Measurements from ENCODE around the gene ADAMTS18.

The ADAMTS18 gene

GRCh38 chr16:77399066-77399465 is 35.8 kb downstream of the ADAMTS18 start:
- FAIRE-seq = no peak

DNA sequence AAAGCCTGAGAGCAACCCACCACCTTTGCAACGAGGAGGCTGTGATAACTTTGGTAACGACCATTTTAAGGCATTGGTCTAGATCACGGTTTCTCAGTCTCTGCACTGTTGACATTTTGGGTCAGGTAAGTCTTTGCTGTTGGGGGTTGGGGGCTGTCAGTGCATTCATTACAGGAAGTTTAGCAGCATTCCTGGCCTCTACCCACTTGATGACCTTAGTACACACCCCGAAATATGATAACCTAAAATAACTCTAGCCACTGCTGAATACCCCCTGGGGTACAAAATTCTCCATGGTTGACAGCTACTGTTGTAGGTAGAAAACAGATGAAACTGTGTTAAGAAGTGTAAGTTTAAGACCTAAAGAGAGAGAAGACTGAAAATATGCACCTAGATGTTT is 36.3 kb downstream of the ADAMTS18 start:
- DNase-seq (ENCODE audit: low spot score) = no peak
- FAIRE-seq = no peak

More at GRCh38 chr16:77399066-77399465, 35.8 kb downstream of the ADAMTS18 start:
- DNase-seq (ENCODE audit: low spot score) = no peak

DNA sequence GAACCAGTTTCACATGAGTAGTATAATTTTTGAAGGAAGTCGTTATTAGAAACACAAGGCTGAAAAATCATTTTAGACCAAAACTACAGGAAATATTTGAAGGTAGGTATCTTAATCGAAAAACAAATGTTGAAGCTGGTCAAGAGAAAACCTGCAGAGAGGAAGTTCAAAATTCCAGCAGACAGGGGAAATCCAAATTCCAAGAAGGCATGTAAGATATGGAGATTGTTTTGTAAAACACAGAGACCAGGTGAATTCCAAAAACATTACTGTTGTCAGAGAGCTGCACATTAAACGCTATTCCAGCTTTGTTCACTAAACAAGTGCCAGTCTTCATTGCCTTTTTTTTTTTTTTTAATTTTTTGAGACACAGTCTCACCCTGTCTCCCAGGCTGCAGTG is 38.4 kb downstream of the ADAMTS18 start:
- FAIRE-seq = no peak
- DNase-seq (ENCODE audit: low spot score) = no peak

GRCh38 chr16:77394699-77395098 is 40.1 kb downstream of the ADAMTS18 start:
- no peak for FAIRE-seq
- no peak for DNase-seq (ENCODE audit: low spot score)

DNA sequence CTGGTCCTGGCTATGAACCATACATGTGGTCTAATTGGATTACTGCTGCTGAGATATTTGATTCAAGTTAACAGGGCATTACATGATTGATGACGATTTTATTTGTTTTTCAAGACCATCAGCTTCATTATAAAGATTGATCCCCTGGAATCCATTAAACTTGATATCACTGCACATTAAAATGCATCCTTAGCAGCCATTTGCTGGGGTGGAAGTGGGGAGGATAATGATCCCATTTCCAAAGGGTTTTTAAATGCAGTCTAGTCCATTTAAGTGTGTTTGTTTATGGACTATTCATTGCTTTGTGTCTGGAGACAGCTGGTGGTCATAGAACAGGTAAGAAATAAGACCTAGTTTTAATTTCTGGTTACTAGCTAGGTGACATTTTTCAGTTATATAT is 40.9 kb downstream of the ADAMTS18 start:
- FAIRE-seq (no peak), DNase-seq (ENCODE audit: low spot score) (no peak)

DNA sequence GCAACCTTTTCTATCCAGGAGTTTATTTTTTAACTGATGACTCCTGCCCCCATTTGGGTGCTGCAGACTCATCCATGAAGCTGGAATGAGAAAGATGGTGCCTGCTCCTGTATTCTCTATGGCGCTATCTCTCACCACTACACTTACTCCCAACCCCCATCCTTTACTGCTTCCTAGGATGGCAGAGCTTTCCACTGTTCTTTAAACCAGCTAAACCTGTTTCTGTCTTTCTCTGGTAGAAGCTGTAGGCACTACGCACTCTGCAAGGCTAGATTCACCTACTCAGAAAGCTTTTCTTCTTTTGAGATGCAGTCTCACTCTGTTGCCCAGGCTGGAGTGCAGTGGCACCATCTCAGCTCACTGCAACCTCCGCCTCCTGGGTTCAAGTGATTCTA is 47.0 kb downstream of the ADAMTS18 start:
- FAIRE-seq = no peak

GRCh38 chr16:77386831-77387814 is 47.7 kb downstream of the ADAMTS18 start:
- FAIRE-seq (no peak), DNase-seq (ENCODE audit: low spot score) (no peak)

More for the DNA sequence above, 47.0 kb downstream of the ADAMTS18 start:
- DNase-seq (ENCODE audit: low spot score) = no peak

- DNase-seq (ENCODE audit: low spot score) (no peak), FAIRE-seq (no peak)
Observed at GRCh38 chr16:77385481-77385880, 49.4 kb downstream of the ADAMTS18 start.

DNA sequence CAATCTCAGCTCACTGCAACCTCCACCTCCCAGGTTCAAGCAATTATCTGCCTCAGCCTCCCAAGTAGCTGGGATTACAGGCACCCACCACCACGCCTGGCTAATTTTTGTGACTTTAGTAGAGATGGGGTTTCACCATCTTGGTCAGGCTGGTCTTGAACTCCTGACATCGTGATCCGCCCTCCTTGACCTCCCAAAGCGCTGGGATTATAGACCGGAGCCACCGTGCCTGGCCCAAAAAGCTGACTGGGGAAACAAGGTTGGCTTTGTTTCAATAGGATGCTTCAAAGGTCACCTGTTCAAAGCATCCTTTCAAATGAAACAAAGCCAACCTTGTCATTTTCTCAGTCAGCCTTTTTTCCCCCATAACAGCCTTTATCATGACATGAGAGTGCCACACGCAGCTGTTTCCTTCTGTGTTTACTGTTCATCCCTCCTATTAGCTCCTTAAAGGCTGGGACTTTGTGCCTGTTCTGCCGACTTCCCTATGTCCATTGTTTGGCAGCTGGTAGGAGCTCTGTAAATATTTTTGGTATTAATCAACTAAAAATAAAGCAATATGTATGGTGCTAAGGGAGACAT is 51.1 kb downstream of the ADAMTS18 start:
- FAIRE-seq (no peak), DNase-seq (ENCODE audit: low spot score) (no peak)

- DNase-seq (ENCODE audit: low spot score) (no peak), FAIRE-seq (no peak)
Observed at GRCh38 chr16:77376358-77376757, 58.5 kb downstream of the ADAMTS18 start.

DNA sequence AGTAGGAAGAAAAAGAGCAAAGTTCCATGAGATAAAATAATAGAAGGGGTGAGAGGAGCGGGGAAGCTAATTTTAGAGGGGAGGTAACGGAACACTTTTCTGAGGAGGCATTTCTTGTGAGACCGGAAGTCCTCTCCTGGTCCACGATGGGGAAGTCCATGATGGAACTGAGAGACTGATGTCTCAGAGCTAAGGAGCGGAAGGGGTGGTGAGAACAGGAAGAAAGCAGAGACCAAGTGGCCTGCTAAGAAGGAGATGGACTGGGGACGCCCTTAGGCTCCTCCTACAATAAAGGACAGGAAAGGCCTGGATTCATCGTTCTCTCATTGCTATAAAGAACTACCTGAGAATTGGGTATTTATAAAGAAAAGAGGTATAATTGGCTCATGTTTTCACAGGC is 59.4 kb downstream of the ADAMTS18 start:
- FAIRE-seq (no peak), DNase-seq (ENCODE audit: low spot score) (no peak)

DNA sequence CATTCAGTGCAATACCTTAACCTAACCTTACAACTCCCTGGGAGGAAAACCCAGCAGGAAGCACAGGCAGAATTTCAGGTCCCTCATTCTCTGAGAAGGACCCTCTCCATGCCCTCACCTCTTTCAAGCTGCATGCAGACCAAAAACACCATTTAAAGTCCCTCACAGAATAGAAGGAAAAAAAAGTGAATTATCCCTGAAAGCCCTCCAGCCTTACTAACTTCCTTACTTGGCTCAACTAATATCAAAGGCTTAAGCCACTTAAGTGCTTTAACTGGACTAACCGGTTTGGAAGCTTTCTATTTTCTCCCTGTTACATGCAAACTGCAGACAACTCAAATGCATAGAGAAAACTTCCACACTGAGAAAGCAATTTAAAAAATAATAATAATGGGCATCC is 60.5 kb downstream of the ADAMTS18 start:
- DNase-seq (ENCODE audit: low spot score) = no peak

GRCh38 chr16:77373726-77374125 is 61.1 kb downstream of the ADAMTS18 start:
- DNase-seq (ENCODE audit: low spot score) (no peak), FAIRE-seq (no peak)

More for the DNA sequence above, 60.5 kb downstream of the ADAMTS18 start:
- FAIRE-seq = no peak

- no peak for DNase-seq (ENCODE audit: low spot score)
- FAIRE-seq = no peak
Observed at GRCh38 chr16:77364770-77365169, 70.1 kb downstream of the ADAMTS18 start.

DNA sequence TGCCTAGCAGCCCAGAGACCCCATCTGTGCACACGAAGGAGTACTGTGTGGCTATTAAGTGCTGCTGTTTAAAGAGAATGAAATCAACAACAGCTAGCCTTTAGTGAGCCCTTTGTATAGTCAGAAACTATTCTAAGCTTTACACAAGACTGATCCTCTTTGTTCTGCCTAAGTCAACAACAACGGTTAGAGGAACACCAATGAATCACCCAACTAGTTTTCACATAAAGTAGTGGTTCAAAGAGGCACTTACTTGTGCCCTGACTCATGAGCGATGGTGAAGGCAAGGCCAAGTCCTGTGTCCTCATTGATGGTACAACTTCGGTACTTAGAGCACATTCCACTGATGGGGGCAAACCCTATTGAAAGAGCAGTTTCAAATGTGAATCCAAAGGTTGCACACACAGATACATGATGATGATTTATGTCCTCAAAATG is 75.8 kb downstream of the ADAMTS18 start:
- FAIRE-seq (peak; percentile 67), DNase-seq (ENCODE audit: low spot score) (peak; percentile 75)

DNA sequence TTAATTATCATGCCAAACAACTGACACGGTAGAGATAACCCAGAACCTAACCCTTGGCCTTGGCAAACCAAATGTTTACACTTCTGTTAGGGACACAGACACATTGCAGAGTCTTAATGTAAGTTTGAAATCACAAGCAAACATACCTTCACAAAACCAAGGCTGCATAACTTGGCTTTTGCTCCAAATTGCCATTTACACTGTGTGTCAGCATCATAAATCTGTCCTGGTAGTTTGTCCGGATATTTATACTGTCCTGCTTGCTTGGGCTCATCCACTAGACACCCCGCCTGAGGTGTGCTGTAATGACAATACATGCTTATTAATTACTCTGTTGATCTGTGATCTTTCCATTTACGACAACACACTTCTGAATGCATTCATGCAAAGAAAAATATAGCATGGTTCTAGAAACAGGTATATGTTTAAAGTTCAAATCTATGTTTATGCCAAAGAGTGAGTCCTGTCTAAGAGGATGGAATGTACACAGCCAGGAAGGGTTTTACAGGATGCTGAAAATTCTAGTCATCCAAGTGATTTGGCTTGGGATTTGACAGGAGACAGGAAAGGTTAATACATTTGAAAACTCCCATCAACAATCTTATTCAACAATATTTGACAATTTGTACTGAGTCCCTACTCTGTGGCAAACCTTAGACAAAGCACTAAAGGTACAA is 81.1 kb downstream of the ADAMTS18 start:
- DNase-seq (ENCODE audit: low spot score) = no peak
- no peak for FAIRE-seq

GRCh38 chr16:77344341-77344740 is 90.5 kb downstream of the ADAMTS18 start:
- DNase-seq (ENCODE audit: low spot score) (no peak), FAIRE-seq (no peak)

- no peak for DNase-seq (ENCODE audit: low spot score)
Observed at GRCh38 chr16:77336637-77337036, 98.2 kb downstream of the ADAMTS18 start.

DNA sequence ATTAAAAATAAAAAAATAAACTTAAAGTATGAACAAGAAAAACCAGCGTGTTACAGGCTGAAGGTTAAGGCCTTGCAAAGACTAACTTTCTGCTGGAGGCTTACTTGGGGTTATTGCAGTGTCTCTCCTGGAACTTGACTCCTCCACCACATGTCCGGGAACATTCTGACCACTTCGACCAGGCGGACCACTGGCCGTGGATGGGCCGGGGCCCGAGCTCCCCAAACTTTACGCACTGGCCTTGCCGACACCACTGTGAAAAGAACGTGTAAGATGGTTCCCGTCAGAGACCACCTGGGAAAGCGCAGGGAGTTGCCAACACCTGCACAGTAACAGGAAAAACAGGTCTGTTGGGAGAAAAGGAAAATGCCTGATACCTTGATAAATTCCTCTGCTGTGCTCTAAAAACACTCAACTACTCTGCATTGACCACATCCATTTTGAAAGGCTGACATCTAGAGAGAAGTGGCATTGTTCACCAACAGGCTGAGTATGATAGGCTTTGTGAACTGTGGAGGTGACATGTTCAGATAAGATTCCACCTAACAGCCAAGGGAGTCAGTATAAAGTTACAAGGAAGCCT is 99.1 kb downstream of the ADAMTS18 start:
- FAIRE-seq = no peak
- DNase-seq (ENCODE audit: low spot score) = no peak

More at GRCh38 chr16:77336637-77337036, 98.2 kb downstream of the ADAMTS18 start:
- no peak for FAIRE-seq

DNA sequence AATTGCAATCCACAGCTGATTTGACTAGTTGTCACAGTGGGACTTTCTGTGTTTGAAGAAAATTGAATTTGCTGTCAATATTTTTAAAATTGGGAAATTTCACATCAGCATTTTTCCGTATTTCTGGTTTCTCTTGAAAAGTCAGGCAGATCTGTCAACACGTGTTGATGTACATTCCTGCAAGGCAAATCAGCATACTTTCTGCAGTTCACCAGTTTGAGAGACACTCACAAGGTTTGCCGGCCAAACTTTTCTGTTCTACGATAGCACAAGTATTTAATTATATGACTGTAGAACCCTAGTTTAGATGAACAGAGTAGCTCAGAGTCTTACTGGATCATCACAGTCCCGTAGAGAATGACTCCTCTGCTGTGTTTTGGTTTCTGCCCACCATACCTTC is 102.0 kb downstream of the ADAMTS18 start:
- no peak for DNase-seq (ENCODE audit: low spot score)
- no peak for FAIRE-seq

DNA sequence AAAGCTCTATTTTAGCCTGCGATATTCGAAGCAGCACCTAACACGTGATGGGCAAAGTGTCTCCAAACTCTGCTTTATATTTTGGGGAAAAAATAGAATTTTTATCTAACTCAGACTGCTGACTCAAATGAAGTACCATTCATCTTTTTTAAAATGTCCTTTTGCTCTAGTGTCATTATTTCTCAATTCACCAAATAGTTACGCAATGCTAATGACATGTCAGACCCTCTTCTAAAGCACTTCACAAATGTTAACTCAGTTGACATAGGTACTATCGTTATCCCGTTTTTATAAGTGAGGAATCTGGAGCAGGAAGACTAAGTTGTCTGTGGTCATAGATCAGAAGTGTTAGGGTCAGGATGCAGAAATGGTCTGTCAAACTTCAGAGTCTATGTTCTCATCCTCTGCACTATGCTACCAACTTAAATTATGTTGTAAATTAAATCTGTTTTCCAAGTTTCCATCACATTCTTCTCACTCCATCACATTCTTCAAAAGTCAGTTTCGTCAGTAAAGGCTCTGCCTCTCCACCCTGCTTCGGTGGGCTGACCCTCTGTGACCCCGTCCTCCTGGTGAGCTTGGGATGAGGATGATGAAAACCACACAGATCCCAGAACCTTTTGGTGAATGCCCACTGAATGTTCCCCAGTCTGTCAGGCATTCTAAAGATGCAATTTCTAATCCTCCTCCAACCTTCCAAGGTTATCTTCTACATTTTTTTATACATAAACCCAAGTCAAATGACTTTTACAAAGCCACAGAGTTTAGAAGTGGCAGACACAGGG is 102.8 kb downstream of the ADAMTS18 start:
- no peak for DNase-seq (ENCODE audit: low spot score)

More for the DNA sequence above, 102.8 kb downstream of the ADAMTS18 start:
- no peak for FAIRE-seq

Measured in RCC 7860 (cell line).